Dermis blood vessel endothelial cell (primary cell): ENCODE measurements around the gene CTDSP1. TPM values are rescaled to one million over a fixed set of nuclear protein-coding genes. Genes with fewer than 3 reads are reported as not detected.

ENCODE experiments used
- total RNA-seq: library from RNA; depleted of rRNA; stranded (reverse); fragments of >200 nt; gene quantifications from 2 replicates; pipeline ENCODE4 v1.2.3, GENCODE V29; 2014

The CTDSP1 gene
- total RNA-seq, 1 donor from 2014 or later, result 110 TPM

Other genes starting within 250 kb of the CTDSP1 start
- not detected in 2 replicates for gene CXCR1, start 232.9 kb upstream of the CTDSP1 start, total RNA-seq
- 278 and 352 TPM in 2 replicates for gene ARPC2, start 182.7 kb upstream of the CTDSP1 start, total RNA-seq
- not detected in 2 replicates for gene GPBAR1, start 138.9 kb upstream of the CTDSP1 start, total RNA-seq
- 162 and 185 TPM in 2 replicates for gene AAMP, start 129.7 kb upstream of the CTDSP1 start, total RNA-seq
- gene PNKD, start 129.3 kb upstream of the CTDSP1 start, total RNA-seq, result 26.5 and 50.2 TPM in 2 replicates
- gene TMBIM1, start 107.4 kb upstream of the CTDSP1 start, total RNA-seq, result 134 and 157 TPM in 2 replicates
- gene CATIP, start 43.0 kb upstream of the CTDSP1 start, total RNA-seq, result 0.17 TPM in 1 of 2 replicates, not detected in the other
- gene SLC11A1, start 17.6 kb upstream of the CTDSP1 start, total RNA-seq, result under 0.01 and 0.05 TPM in 2 replicates
- gene VIL1, start 19.3 kb downstream of the CTDSP1 start, total RNA-seq, result not detected in 2 replicates
- gene USP37, start 168.5 kb downstream of the CTDSP1 start, total RNA-seq, result 15.0 and 19.4 TPM in 2 replicates
- 56.4 and 57.3 TPM in 2 replicates for gene CNOT9, start 169.0 kb downstream of the CTDSP1 start, total RNA-seq
- 1.7 and 4.7 TPM in 2 replicates for gene PLCD4, start 208.0 kb downstream of the CTDSP1 start, total RNA-seq